Measurements from ENCODE around the gene TMEM270.
"Not testable (repeated sequence)": the region's sequence is repeated elsewhere in the genome, so short reads cannot be mapped to it uniquely, and the experiment has no call there.

The TMEM270 gene

GRCh38 chr7:73832806-73833205, 28.2 kb upstream of the TMEM270 start:
- DNase-seq: no peak

- peak; percentile 75 for DNase-seq
Observed at GRCh38 chr7:73833251-73833919, 27.6 kb upstream of the TMEM270 start.

- DNase-seq: no peak
Observed at GRCh38 chr7:73834626-73835191, 26.2 kb upstream of the TMEM270 start.

- not testable (repeated sequence) for DNase-seq
Observed at GRCh38 chr7:73837167-73837566, 23.8 kb upstream of the TMEM270 start.

- no peak for DNase-seq
Observed at GRCh38 chr7:73838642-73839041, 22.3 kb upstream of the TMEM270 start.

- no peak for DNase-seq
Observed at GRCh38 chr7:73839290-73839689, 21.7 kb upstream of the TMEM270 start.

- no peak for DNase-seq
Observed at GRCh38 chr7:73839743-73840714, 20.9 kb upstream of the TMEM270 start.

- DNase-seq: no peak
Observed at GRCh38 chr7:73840715-73841379, 20.1 kb upstream of the TMEM270 start.

GRCh38 chr7:73841689-73842066, 19.3 kb upstream of the TMEM270 start:
- DNase-seq: no peak

GRCh38 chr7:73842067-73842976, 18.6 kb upstream of the TMEM270 start, which contains the start of gene METTL27:
TSS of gene METTL27 (minus strand) at chr7:73842516. CDS start at chr7:73842140, 376 bp downstream.
- DNase-seq: peak; percentile 86

GRCh38 chr7:73844131-73844547, 16.8 kb upstream of the TMEM270 start:
- no peak for DNase-seq

GRCh38 chr7:73844848-73845460, 16.0 kb upstream of the TMEM270 start:
- no peak for DNase-seq

- not testable (repeated sequence) for DNase-seq
Observed at GRCh38 chr7:73845701-73846195, 15.2 kb upstream of the TMEM270 start.

- DNase-seq: no peak
Observed at GRCh38 chr7:73847941-73848723, 12.8 kb upstream of the TMEM270 start.

GRCh38 chr7:73850781-73851207, 10.2 kb upstream of the TMEM270 start:
- DNase-seq: no peak

GRCh38 chr7:73851410-73852338, 9.3 kb upstream of the TMEM270 start:
- no peak for DNase-seq

GRCh38 chr7:73852500-73852899, 8.5 kb upstream of the TMEM270 start:
- DNase-seq: no peak

- no peak for DNase-seq
Observed at GRCh38 chr7:73856941-73857340, 4.0 kb upstream of the TMEM270 start.

- no peak for DNase-seq
Observed at GRCh38 chr7:73858807-73859206, 2.2 kb upstream of the TMEM270 start.

Measured in NCI-H510A (cell line).